Small intestine (tissue), 7 donors: ENCODE measurements around the gene AMPH. TPM values are rescaled to one million over a fixed set of nuclear protein-coding genes. Genes with fewer than 3 reads are reported as not detected.

Experiments
- DNase-seq, 2 donors: peaks; one replicate each; pipeline versions ENCODE4 v3.0.0 to v3.0.0-alpha.2; 2013
- FAIRE-seq: peaks from 2 replicates; lab custom pipeline; 2012; peaks lifted over from hg19 to GRCh38; lab: Jason Lieb, UNC
- H3K27ac ChIP-seq, 3 donors: one replicate each; pipeline ENCODE4 v1.5.1; 2013; ENCODE audit warnings: low read length in 2 of 3, mild to moderate bottlenecking in 2 of 3, control low read depth in 1 of 3, inconsistent platforms in 1 of 3, low read depth in 1 of 3, moderate library complexity in 1 of 3
- H3K27me3 ChIP-seq, 3 donors: one replicate each; pipeline ENCODE4 v1.6.1; 2013; ENCODE audit warnings: low read length in 3 of 3, inconsistent platforms in 1 of 3; ENCODE audit not compliant: control insufficient read depth in 3 of 3, insufficient read depth in 3 of 3
- H3K36me3 ChIP-seq, 3 donors: one replicate each; pipeline ENCODE4 v1.6.1; 2013; ENCODE audit warnings: low read length in 3 of 3, inconsistent platforms in 1 of 3, low read depth in 1 of 3, mild to moderate bottlenecking in 1 of 3, moderate library complexity in 1 of 3; ENCODE audit not compliant: control insufficient read depth in 3 of 3, insufficient read depth in 2 of 3
- H3K4me1 ChIP-seq, 3 donors: one replicate each; pipeline ENCODE4 v1.6.1; 2013; ENCODE audit warnings: low read length in 2 of 3, inconsistent platforms in 1 of 3, low read depth in 1 of 3, mild to moderate bottlenecking in 1 of 3, moderate library complexity in 1 of 3; ENCODE audit not compliant: control insufficient read depth in 3 of 3, insufficient read depth in 2 of 3
- H3K4me3 ChIP-seq, 3 donors: one replicate each; pipeline ENCODE4 v1.5.1; 2013; ENCODE audit warnings: low read length in 3 of 3, control low read depth in 1 of 3, inconsistent platforms in 1 of 3, low read depth in 1 of 3, mild to moderate bottlenecking in 1 of 3, moderate library complexity in 1 of 3
- H3K9me3 ChIP-seq, 2 donors: one replicate each; pipeline ENCODE4 v1.6.1; 2013; ENCODE audit warnings: low read depth in 1 of 2, low read length in 1 of 2; ENCODE audit not compliant: control insufficient read depth in 2 of 2, insufficient read depth in 1 of 2
- WGBS, 3 donors: extraction: QIAGEN DNeasy Blood & Tissue Kit; methylation state at CpG; one replicate each; pipeline ENCODE4 v1.1.7; 2013; 5-methylcytosine and 5-hydroxymethylcytosine counted together
- polyA plus RNA-seq, 4 donors: library from polyadenylated mRNA; stranded (reverse) in 3 of 4; unstranded in 1 of 4; fragments of 200-250 nt in 3 of 4; fragments of 120-200 nt in 1 of 4; gene quantifications; one replicate each; pipeline versions ENCODE4 v1.2.1 to v1.2.3, GENCODE V29; 2013
- donor health status: healthy with polysubstance abuse.
- donor health status: control.
- donor health status: control.
- donor health status: Bipolar disorder and iron deficiency.
- donor health status: healthy.

AMPH gene
- polyA plus RNA-seq, 4 donors = 0.54 to 2.7 (median 1.6) TPM; not detected in 1

- WGBS, 3 donors = 84 to 86% (median 85%) methylated on average over 2 of the region's 2 CpGs
- Histone ChIP-seq H3K9me3 (peaks cover 0 to 12% of the 10 kb centered on the region in 2 donors), H3K4me3 (no peak overlapping the region), H3K27ac (no peak overlapping the region), H3K27me3 (no peaks in the 10 kb centered on the region), H3K4me1 (no peaks in the 10 kb centered on the region), H3K36me3 (no peaks in the 10 kb centered on the region)
- DNase-seq (no peak), FAIRE-seq (no peak)
Observed at GRCh38 chr7:38512704-38513103, 118.5 kb downstream of the AMPH start.

DNA sequence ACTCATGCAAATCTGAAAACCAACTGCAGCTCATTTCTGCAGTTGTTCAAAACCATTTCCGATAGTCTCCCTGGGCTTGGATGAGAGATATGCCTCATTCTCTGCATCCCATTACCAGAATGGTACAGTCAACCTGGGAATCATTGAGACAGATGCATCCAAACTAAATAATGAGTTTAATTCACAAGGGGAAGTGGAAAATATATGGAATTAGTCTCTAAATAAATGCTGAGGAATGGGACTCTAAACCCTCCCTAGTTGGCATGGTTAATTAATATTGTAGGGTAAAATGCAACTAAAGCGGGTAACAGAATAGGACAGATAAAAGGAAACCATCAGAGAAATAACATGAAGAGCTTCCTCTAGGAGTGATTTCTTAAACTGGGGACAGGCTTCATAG, 118.9 kb downstream of the AMPH start:
- Histone ChIP-seq H3K36me3 (no peaks in the 10 kb centered on the region), H3K4me3 (no peak overlapping the region), H3K27me3 (no peaks in the 10 kb centered on the region), H3K4me1 (no peaks in the 10 kb centered on the region), H3K27ac (no peak overlapping the region), H3K9me3 (peaks cover 0 to 12% of the 10 kb centered on the region in 2 donors)
- DNase-seq = no peak
- WGBS, 3 donors = 86 to 93% (median 89%) methylated on average over 2 of the region's 2 CpGs
- no peak for FAIRE-seq

DNA sequence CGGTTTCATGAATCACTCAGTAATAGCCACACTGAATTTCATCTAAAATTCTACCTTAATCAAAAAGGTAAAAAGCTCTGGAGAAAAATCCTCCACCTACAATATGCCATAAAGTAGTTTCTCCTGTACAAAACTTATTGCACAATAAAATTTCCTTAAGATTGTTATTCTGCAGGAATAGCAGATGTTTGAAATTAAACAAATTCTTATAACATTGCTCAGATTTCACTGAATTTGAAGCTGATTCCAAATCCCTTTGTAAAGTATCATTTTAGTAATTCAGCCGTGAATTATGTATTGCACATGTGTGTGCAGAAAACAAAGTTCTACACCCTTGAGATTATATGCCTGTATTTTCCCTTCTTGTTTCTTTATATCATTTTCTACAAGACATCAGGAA, 123.8 kb downstream of the AMPH start:
- no peak overlapping the region for H3K27ac ChIP-seq
- WGBS, 3 donors = 73 to 79% (median 75%) methylated on average over 2 of the region's 2 CpGs
- H3K9me3 ChIP-seq = no peaks in the 10 kb centered on the region
- no peak overlapping the region for H3K4me3 ChIP-seq
- DNase-seq (no peak), FAIRE-seq (no peak)
- H3K4me1 ChIP-seq = no peaks in the 10 kb centered on the region
- H3K36me3 ChIP-seq = no peaks in the 10 kb centered on the region
- no peaks in the 10 kb centered on the region for H3K27me3 ChIP-seq

DNA sequence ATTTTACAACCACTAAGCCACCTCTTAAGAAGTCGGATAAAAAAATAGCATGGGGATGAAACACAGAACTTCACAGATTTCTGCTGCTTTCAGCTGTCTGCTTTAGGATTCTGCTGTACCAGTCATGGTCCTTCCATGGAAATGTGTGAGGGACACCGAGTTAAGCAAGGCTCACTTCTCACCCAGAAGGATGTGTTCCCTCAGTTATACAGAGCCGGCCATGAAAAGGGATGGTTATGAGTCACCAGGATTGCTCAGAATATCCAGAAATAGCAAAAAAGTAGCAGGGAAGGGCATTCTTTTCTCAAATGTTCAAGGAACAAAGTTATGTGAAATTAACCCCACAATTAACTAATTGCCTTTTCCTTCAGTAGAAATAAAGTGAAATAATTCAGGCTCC, 124.4 kb downstream of the AMPH start:
- no peaks in the 10 kb centered on the region for H3K36me3 ChIP-seq
- H3K9me3 ChIP-seq = no peaks in the 10 kb centered on the region
- H3K4me1 ChIP-seq = no peaks in the 10 kb centered on the region
- no peak overlapping the region for H3K4me3 ChIP-seq
- 76 to 83% (median 81%) methylated on average over 3 of the region's 3 CpGs for WGBS, 3 donors
- DNase-seq = no peak
- H3K27me3 ChIP-seq = no peaks in the 10 kb centered on the region
- FAIRE-seq = no peak
- H3K27ac ChIP-seq = no peak overlapping the region

- H3K9me3 ChIP-seq = no peaks in the 10 kb centered on the region
- H3K36me3 ChIP-seq = no peaks in the 10 kb centered on the region
- no peak overlapping the region for H3K27ac ChIP-seq
- H3K27me3 ChIP-seq = no peaks in the 10 kb centered on the region
- H3K4me1 ChIP-seq = no peaks in the 10 kb centered on the region
- FAIRE-seq = no peak
- 82 to 91% (median 89%) methylated on average over 1 of the region's 1 CpG for WGBS, 3 donors
- H3K4me3 ChIP-seq = no peak overlapping the region
- DNase-seq = no peak
Observed at GRCh38 chr7:38506004-38506403, 125.2 kb downstream of the AMPH start.

DNA sequence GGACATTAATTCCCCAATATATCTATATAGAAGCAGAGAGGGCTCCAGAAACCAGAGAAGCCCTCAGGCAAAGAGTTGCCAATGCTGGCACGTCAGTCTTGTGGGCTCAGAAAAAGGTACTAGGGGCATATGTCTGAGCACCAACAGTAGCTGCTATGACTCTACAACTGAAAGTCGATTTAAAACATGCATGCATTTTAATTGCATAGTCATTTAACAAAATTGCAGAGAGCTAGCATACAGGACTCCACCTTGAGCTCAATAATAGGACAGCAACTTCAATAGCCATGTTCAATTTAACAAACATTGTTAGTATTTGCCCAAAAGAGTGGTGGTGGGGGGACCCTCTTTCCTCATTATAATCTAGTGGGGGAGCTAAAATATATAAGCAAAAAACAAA, 126.5 kb downstream of the AMPH start:
- no peaks in the 10 kb centered on the region for H3K4me1 ChIP-seq
- H3K4me3 ChIP-seq = no peak overlapping the region
- no peak overlapping the region for H3K27ac ChIP-seq
- no peaks in the 10 kb centered on the region for H3K27me3 ChIP-seq
- H3K36me3 ChIP-seq = no peaks in the 10 kb centered on the region
- FAIRE-seq (no peak), DNase-seq (no peak)
- no peaks in the 10 kb centered on the region for H3K9me3 ChIP-seq
- WGBS, 3 donors = 50 to 68% (median 50%) methylated on average over 2 of the region's 2 CpGs

- 80 to 84% (median 82%) methylated on average over 6 of the region's 6 CpGs for WGBS, 3 donors
- Histone ChIP-seq H3K4me1 (no peaks in the 10 kb centered on the region), H3K27me3 (no peaks in the 10 kb centered on the region), H3K4me3 (no peak overlapping the region), H3K27ac (no peak overlapping the region), H3K36me3 (no peaks in the 10 kb centered on the region), H3K9me3 (no peaks in the 10 kb centered on the region)
- FAIRE-seq (no peak), DNase-seq (no peak)
Observed at GRCh38 chr7:38502848-38503247, 128.3 kb downstream of the AMPH start.

DNA sequence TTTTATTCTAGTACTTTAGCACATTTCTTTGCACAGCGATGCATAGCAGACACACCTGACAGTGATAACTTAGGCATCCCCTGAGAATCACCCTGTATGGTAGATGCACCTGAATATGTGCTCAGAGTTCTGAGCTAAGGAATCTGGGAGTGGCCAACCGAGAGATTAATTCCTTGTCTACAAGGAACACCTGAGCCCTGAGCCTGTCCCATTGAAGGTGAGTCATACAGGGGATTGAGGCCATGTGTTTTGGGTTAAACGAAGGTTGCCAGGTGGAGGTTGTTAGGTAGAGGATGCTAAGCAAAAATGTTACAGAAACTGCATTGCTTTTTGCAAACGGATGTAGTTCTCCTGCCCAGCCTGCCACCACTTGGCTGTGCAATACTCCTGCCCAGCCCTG, 128.9 kb downstream of the AMPH start:
- FAIRE-seq = no peak
- Histone ChIP-seq H3K9me3 (no peaks in the 10 kb centered on the region), H3K27ac (no peak overlapping the region), H3K4me1 (no peaks in the 10 kb centered on the region), H3K36me3 (no peaks in the 10 kb centered on the region), H3K27me3 (no peaks in the 10 kb centered on the region), H3K4me3 (no peak overlapping the region)
- DNase-seq = no peak
- 52 to 81% (median 64%) methylated on average over 4 of the region's 4 CpGs for WGBS, 3 donors

- Histone ChIP-seq H3K4me3 (no peak overlapping the region), H3K9me3 (no peaks in the 10 kb centered on the region), H3K27me3 (peaks cover 0 to 3% (median 0%) of the 10 kb centered on the region in 3 donors), H3K27ac (no peak overlapping the region), H3K4me1 (no peaks in the 10 kb centered on the region), H3K36me3 (no peaks in the 10 kb centered on the region)
- DNase-seq = no peak
- WGBS, 3 donors = 33 to 62% (median 50%) methylated on average over 2 of the region's 2 CpGs
- FAIRE-seq = no peak
Observed at GRCh38 chr7:38492010-38492409, 139.2 kb downstream of the AMPH start.
